ENCODE results near the gene GLI1.

- TF ChIP-seq CTCF (IDR thresholded peaks at IDR 0.05) (no peak), POLR2AphosphoS5 (IDR thresholded peaks at IDR 0.05) (no peak), POLR2A (IDR thresholded peaks at IDR 0.05) (no peak)
Observed at GRCh38 chr12:57462912-57463253, 3.3 kb downstream of the GLI1 start.
